B cell (primary cell): ENCODE measurements around the gene NUP58. TPM values are rescaled to one million over a fixed set of nuclear protein-coding genes. Genes with fewer than 3 reads are reported as not detected.

Experiments used
- ATAC-seq: fragments of 200-7000 bp; cut with Tn5 transposase; one replicate; pipeline ENCODE4 v1.10.0; 2021; ENCODE audit warnings: low read depth, mild to moderate bottlenecking, moderate number of reproducible peaks, moderate library complexity
- CTCF ChIA-PET: fragments of 350-600 bp; sonication (Branson Sonifier 250); formaldehyde crosslinking; loops from one replicate; lab custom pipeline; 2021; ENCODE audit warnings: antibody characterized with exemption, inconsistent platforms; lab: Charles Lee
- POLR2A ChIA-PET: fragments of 350-600 bp; sonication (Branson Sonifier 250); formaldehyde crosslinking; loops from one replicate; lab custom pipeline; 2021; ENCODE audit warnings: antibody characterized with exemption; lab: Charles Lee
- DNase-seq: peaks from one replicate; pipeline ENCODE4 v3.0.0; 2013
- H2AFZ ChIP-seq: 2 replicates; pipeline ENCODE4 v1.6.1; 2012; ENCODE audit warnings: mild to moderate bottlenecking, low read depth, low read length; ENCODE audit not compliant: insufficient read depth, poor library complexity, severe bottlenecking
- H3K27ac ChIP-seq, 2 donors: 1 replicate in 1 of 2; 2 replicates in 1 of 2; pipeline ENCODE4 v1.5.1; 2012 to 2013; ENCODE audit warnings: low read length in 2 of 2, mild to moderate bottlenecking in 2 of 2, moderate library complexity in 1 of 2
- H3K27me3 ChIP-seq, 4 experiments: fragments of 200-600 bp in 1 of 4; sonication (generic) in 1 of 4; replicated peaks in 1 of 4; 1 replicate in 2 of 4; 2 replicates in 2 of 4; pipeline versions ENCODE4 v1.6.1 to v1.7.0; 2013 to 2016; ENCODE audit warnings: low read length in 3 of 4, mild to moderate bottlenecking in 2 of 4, mixed read lengths in 1 of 4, moderate library complexity in 1 of 4; ENCODE audit not compliant: insufficient read depth in 4 of 4, control insufficient read depth in 3 of 4; ENCODE audit errors: control extremely low read depth in 1 of 4
- H3K36me3 ChIP-seq, 2 experiments: replicated peaks in 1 of 2; 1 replicate in 1 of 2; 2 replicates in 1 of 2; pipeline versions ENCODE4 v1.6.1 to v1.7.1; 2013; ENCODE audit warnings: low read length in 1 of 2; ENCODE audit not compliant: insufficient read depth in 2 of 2, control insufficient read depth in 1 of 2; ENCODE audit errors: control extremely low read depth in 1 of 2, extremely low read depth in 1 of 2
- H3K4me1 ChIP-seq, 2 donors: fragments of 200-600 bp in 1 of 2; sonication (generic) in 1 of 2; 1 replicate in 1 of 2; 2 replicates in 1 of 2; pipeline versions ENCODE4 v1.5.1 to v1.6.1; 2013 to 2017; ENCODE audit warnings: low read length in 2 of 2; ENCODE audit not compliant: control insufficient read depth in 2 of 2, insufficient read depth in 2 of 2
- H3K4me2 ChIP-seq: replicated peaks from 2 replicates; pipeline ENCODE3; 2012; ENCODE audit warnings: mild to moderate bottlenecking, low read depth, low read length; ENCODE audit not compliant: poor library complexity, severe bottlenecking
- H3K4me3 ChIP-seq, 5 experiments: fragments of 200-600 bp in 1 of 5; sonication (generic) in 1 of 5; 1 replicate in 3 of 5; 2 replicates in 2 of 5; pipeline versions ENCODE4 v1.5.1 to v1.7.0; 2011 to 2016; ENCODE audit warnings: low read length in 4 of 5, mild to moderate bottlenecking in 4 of 5, low read depth in 2 of 5, control low read depth in 1 of 5, moderate library complexity in 1 of 5; ENCODE audit not compliant: insufficient read depth in 1 of 5; ENCODE audit errors: control extremely low read depth in 1 of 5, extremely low read depth in 1 of 5
- H3K79me2 ChIP-seq: fragments of 200-600 bp; sonication (generic); one replicate; pipeline ENCODE4 v1.6.0; 2016; ENCODE audit warnings: low read length; ENCODE audit not compliant: control insufficient read depth, insufficient read depth
- H3K9ac ChIP-seq: fragments of 200-600 bp; sonication (generic); 2 replicates; pipeline ENCODE4 v1.6.1; 2017; ENCODE audit warnings: mild to moderate bottlenecking, low read length, moderate library complexity
- H3K9me3 ChIP-seq, 3 donors: one replicate each; pipeline versions ENCODE4 v1.6.1 to v1.7.1; 2013; ENCODE audit warnings: low read length in 2 of 3; ENCODE audit not compliant: control insufficient read depth in 2 of 3, insufficient read depth in 1 of 3; ENCODE audit errors: control extremely low read depth in 1 of 3
- H4K20me1 ChIP-seq: 2 replicates; pipeline ENCODE4 v1.6.0; 2012; ENCODE audit warnings: mild to moderate bottlenecking, low read length; ENCODE audit not compliant: insufficient read depth, control insufficient read depth, poor library complexity, severe bottlenecking
- H3K27ac Mint-ChIP-seq: one replicate; pipeline ENCODE4 v1.8.0; 2021; ENCODE audit warnings: mixed read lengths
- H3K27me3 Mint-ChIP-seq: one replicate; pipeline ENCODE4 v1.8.0; 2021; ENCODE audit warnings: mixed read lengths
- H3K4me1 Mint-ChIP-seq: one replicate; pipeline ENCODE4 v1.8.0; 2021; ENCODE audit warnings: mixed read lengths
- H3K4me3 Mint-ChIP-seq: one replicate; pipeline ENCODE4 v1.8.0; 2021; ENCODE audit warnings: mixed read lengths
- H3K9me3 Mint-ChIP-seq: one replicate; pipeline ENCODE4 v1.8.0; 2022; ENCODE audit warnings: mixed read lengths; ENCODE audit not compliant: insufficient read depth
- CTCF ChIP-seq: fragments of 200-600 bp; IDR thresholded peaks from one replicate; pipeline ENCODE4 v1.8.0; 2022; ENCODE audit warnings: antibody characterized with exemption, mild to moderate bottlenecking
- EZH2 ChIP-seq: IDR thresholded peaks from 2 replicates; pipeline ENCODE4 v1.6.1; 2012; ENCODE audit warnings: borderline replicate concordance, low read depth, mild to moderate bottlenecking, moderate library complexity, low read length; ENCODE audit not compliant: insufficient read depth, poor library complexity, severe bottlenecking
- WGBS: methylation state at CpG from one replicate; pipeline ENCODE4 v1.1.5; 2013; ENCODE audit warnings: missing lambda C conversion rate; ENCODE audit not compliant: insufficient coverage; 5-methylcytosine and 5-hydroxymethylcytosine counted together
- intact Hi-C: fragments of 100-400 bp; cut with micrococcal nuclease; formaldehyde crosslinking; loops from one replicate; pipeline ENCODE4 v1.10.0; 2022
- polyA plus RNA-seq: library from polyadenylated mRNA; depleted of rRNA; stranded (reverse); fragments of >200 nt; gene quantifications from 2 replicates; pipeline ENCODE4 v1.2.3, GENCODE V29; 2012
- total RNA-seq, 2 donors: library from RNA; stranded (reverse); fragments of 120-200 nt in 1 of 2; gene quantifications; 1 replicate in 1 of 2; 2 replicates in 1 of 2; pipeline versions ENCODE4 v1.2.3 to v1.2.4, GENCODE V29; 2013 to 2022

The NUP58 gene
- total and polyA plus RNA-seq, 2 donors (not counting 1 experiment from before 2014, with no cell fraction given), result 11.8 to 41.0 TPM

- H3K27me3 ChIP-seq, result peaks cover 0 to 13% (median 4%) of the 10 kb centered on the region in 4 experiments
- H3K4me3 Mint-ChIP-seq, result no peak overlapping the region
Observed at GRCh38 chr13:25365720-25366235, 64.4 kb downstream of the NUP58 start.

More at GRCh38 chr13:25365720-25366235, 64.4 kb downstream of the NUP58 start:
- Histone ChIP-seq H4K20me1 (no peaks in the 10 kb centered on the region), H3K27ac (no peak overlapping the region), H2AFZ (no peak overlapping the region), H3K4me3 (no peak overlapping the region), H3K9ac (no peak overlapping the region), H3K4me2 (no peak overlapping the region), H3K9me3 (peaks cover 0 to 4% (median 0%) of the 10 kb centered on the region in 3 donors), H3K4me1 (peaks cover 5 to 7% of the 10 kb centered on the region in 2 donors), H3K79me2 (no peaks in the 10 kb centered on the region), H3K36me3 (no peaks in the 10 kb centered on the region)
- DNase-seq (no peak), ATAC-seq (no peak)
- CTCF ChIA-PET, result interaction anchor here (1.7 kb wide), 1 partner anchor 10 kb away, joined by 6 read pairs; no protein-coding TSS in a partner anchor
- H3K27ac Mint-ChIP-seq, result no peak overlapping the region
- H3K27me3 Mint-ChIP-seq, result peaks cover 21% of the 10 kb centered on the region
- peaks cover 7% of the 10 kb centered on the region for H3K4me1 Mint-ChIP-seq
- intact Hi-C loops, result no loop called here
- no peaks in the 10 kb centered on the region for H3K9me3 Mint-ChIP-seq
- TF ChIP-seq EZH2, result no peak
- TF ChIP-seq CTCF, result no peak
- 95% methylated on average over 20 of the region's 32 CpGs for WGBS
- POLR2A ChIA-PET, result no interaction called here
